Epithelial cell of esophagus (primary cell): ENCODE data around the gene SEMA4A.

Experiments used
- DNase-seq: peaks from one replicate; pipeline ENCODE4 v3.0.0; 2010; ENCODE audit warnings: low read depth
- H3K4me3 ChIP-seq: 2 replicates; pipeline ENCODE4 v1.5.1; 2011; ENCODE audit warnings: mild to moderate bottlenecking, low read length, control low read depth
- CTCF ChIP-seq: IDR thresholded peaks from 2 replicates; pipeline ENCODE4 v1.5.1; 2011; ENCODE audit warnings: low read depth, mild to moderate bottlenecking, low read length, control low read depth, inconsistent platforms; ENCODE audit not compliant: insufficient read depth; ENCODE audit errors: missing control alignments

Gene SEMA4A

GRCh38 chr1:156221986-156222692 is 68.8 kb downstream of the SEMA4A start:
- no peak for DNase-seq
- TF ChIP-seq CTCF, result no peak
- no peak overlapping the region for H3K4me3 ChIP-seq

DNA sequence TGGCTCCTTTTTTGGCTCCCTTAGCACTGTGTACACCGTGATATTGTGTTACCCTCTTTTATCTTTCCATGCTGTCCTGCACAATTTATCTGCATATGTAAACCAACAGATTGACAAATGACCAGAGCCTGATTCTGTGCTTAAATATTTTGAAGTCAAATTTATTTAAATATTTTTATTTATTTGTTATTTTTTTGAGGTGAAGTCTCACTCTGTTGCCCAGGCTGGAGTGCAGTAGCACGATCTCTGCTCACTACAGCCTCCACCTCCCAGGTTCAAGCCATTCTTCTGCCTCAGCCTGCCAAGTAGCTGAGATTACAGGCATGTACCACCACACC is 72.3 kb downstream of the SEMA4A start:
- no peak for DNase-seq
- TF ChIP-seq CTCF, result no peak
- H3K4me3 ChIP-seq, result no peak overlapping the region

GRCh38 chr1:156226116-156226538 is 72.7 kb downstream of the SEMA4A start:
- H3K4me3 ChIP-seq, result no peak overlapping the region
- no peak for DNase-seq
- TF ChIP-seq CTCF, result no peak

GRCh38 chr1:156226782-156227181 is 73.4 kb downstream of the SEMA4A start:
- no peak overlapping the region for H3K4me3 ChIP-seq
- no peak for TF ChIP-seq CTCF

More at GRCh38 chr1:156226782-156227181, 73.4 kb downstream of the SEMA4A start:
- no peak for DNase-seq
